ENCODE measurements around the gene ABCA3.

DNA sequence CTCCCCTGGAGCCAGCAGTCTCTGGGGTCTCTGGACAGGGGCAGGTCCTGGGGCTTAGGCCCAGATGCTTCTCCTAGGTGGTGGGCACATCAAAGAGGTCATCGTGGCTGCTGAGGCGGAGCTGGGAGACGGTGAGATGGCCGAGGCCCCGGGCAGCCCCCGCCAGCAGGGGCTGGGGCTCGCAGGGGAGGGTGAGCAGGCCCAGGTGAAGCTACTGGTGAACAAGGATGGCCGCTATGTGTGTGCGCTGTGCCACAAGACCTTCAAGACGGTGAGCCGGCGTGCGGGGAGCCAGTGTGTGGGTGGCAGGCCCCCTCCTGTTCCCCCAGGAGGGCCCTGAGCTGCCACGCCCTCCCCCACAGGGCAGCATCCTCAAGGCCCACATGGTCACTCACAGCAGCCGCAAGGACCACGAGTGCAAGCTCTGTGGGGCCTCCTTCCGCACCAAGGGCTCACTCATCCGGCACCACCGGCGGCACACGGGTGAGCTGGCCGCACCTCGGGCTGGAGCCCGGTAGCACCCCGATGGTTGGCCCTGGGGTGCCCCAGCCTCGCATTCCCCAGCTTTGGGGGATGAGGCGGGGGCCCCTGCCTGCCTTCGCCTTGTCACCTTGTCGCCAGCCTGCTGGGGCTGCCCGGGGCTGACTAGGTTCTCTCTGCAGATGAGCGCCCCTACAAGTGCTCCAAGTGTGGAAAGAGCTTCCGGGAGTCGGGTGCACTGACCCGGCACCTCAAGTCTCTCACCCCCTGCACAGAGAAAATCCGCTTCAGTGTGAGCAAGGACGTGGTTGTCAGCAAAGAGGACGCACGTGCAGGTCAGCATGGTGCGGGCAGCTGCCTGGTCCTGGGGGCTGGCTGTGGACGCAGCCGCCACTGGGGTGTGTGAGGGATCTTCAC, 108.2 kb downstream of the ABCA3 start:
- TF ChIP-seq, protein P1, sequence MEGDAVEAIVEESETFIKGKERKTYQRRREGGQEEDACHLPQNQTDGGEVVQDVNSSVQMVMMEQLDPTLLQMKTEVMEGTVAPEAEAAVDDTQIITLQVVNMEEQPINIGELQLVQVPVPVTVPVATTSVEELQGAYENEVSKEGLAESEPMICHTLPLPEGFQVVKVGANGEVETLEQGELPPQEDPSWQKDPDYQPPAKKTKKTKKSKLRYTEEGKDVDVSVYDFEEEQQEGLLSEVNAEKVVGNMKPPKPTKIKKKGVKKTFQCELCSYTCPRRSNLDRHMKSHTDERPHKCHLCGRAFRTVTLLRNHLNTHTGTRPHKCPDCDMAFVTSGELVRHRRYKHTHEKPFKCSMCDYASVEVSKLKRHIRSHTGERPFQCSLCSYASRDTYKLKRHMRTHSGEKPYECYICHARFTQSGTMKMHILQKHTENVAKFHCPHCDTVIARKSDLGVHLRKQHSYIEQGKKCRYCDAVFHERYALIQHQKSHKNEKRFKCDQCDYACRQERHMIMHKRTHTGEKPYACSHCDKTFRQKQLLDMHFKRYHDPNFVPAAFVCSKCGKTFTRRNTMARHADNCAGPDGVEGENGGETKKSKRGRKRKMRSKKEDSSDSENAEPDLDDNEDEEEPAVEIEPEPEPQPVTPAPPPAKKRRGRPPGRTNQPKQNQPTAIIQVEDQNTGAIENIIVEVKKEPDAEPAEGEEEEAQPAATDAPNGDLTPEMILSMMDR (IDR thresholded peaks at IDR 0.05) = no peak
- no peak for TF ChIP-seq POLR2A (IDR thresholded peaks at IDR 0.05)
